ENCODE data around the gene FXYD2. TPM values are rescaled to one million over a fixed set of nuclear protein-coding genes. Genes with fewer than 3 reads are reported as not detected.

The FXYD2 gene
- total and polyA plus RNA-seq, 2 of the 13 experiments (the other 11 are each of a cell fraction or from before 2014, with no cell fraction given): 45.9 to 106 TPM

- TF ChIP-seq, protein P1, sequence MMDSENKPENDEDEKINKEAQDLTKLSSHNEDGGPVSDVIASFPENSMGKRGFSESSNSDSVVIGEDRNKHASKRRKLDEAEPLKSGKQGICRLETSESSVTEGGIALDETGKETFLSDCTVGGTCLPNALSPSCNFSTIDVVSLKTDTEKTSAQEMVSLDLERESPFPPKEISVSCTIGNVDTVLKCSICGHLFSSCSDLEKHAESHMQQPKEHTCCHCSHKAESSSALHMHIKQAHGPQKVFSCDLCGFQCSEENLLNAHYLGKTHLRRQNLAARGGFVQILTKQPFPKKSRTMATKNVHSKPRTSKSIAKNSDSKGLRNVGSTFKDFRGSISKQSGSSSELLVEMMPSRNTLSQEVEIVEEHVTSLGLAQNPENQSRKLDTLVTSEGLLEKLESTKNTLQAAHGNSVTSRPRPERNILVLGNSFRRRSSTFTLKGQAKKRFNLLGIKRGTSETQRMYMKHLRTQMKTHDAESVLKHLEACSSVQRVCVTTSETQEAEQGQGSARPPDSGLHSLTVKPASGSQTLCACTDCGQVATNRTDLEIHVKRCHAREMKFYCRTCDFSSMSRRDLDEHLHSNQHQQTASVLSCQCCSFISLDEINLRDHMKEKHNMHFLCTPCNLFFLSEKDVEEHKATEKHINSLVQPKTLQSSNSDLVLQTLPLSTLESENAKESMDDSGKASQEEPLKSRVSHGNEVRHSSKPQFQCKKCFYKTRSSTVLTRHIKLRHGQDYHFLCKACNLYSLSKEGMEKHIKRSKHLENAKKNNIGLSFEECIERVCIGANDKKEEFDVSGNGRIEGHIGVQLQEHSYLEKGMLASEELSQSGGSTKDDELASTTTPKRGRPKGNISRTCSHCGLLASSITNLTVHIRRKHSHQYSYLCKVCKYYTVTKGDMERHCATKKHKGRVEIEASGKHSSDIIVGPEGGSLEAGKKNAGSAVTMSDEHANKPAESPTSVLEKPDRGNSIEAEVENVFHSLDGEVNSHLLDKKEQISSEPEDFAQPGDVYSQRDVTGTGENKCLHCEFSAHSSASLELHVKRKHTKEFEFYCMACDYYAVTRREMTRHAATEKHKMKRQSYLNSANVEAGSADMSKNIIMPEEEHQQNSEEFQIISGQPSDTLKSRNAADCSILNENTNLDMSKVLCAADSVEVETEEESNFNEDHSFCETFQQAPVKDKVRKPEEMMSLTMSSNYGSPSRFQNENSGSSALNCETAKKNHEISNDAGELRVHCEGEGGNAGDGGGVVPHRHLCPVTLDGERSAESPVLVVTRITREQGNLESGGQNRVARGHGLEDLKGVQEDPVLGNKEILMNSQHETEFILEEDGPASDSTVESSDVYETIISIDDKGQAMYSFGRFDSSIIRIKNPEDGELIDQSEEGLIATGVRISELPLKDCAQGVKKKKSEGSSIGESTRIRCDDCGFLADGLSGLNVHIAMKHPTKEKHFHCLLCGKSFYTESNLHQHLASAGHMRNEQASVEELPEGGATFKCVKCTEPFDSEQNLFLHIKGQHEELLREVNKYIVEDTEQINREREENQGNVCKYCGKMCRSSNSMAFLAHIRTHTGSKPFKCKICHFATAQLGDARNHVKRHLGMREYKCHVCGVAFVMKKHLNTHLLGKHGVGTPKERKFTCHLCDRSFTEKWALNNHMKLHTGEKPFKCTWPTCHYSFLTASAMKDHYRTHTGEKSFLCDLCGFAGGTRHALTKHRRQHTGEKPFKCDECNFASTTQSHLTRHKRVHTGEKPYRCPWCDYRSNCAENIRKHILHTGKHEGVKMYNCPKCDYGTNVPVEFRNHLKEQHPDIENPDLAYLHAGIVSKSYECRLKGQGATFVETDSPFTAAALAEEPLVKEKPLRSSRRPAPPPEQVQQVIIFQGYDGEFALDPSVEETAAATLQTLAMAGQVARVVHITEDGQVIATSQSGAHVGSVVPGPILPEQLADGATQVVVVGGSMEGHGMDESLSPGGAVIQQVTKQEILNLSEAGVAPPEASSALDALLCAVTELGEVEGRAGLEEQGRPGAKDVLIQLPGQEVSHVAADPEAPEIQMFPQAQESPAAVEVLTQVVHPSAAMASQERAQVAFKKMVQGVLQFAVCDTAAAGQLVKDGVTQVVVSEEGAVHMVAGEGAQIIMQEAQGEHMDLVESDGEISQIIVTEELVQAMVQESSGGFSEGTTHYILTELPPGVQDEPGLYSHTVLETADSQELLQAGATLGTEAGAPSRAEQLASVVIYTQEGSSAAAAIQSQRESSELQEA (CRISPR knock-in tag; IDR thresholded peaks at IDR 0.05; ENCODE audit: not compliant biosample characterization): no peak
- no peak for TF ChIP-seq HES4 (CRISPR knock-in tag; IDR thresholded peaks at IDR 0.05; ENCODE audit: borderline replicate concordance)
- TF ChIP-seq ZNF468 (CRISPR knock-in tag; IDR thresholded peaks at IDR 0.05): no peak
- no peak for TF ChIP-seq ZSCAN25 (CRISPR knock-in tag; IDR thresholded peaks at IDR 0.05)
- TF ChIP-seq ZNF296 (CRISPR knock-in tag; conservative IDR thresholded peaks at IDR 0.05): no peak
- no peak for TF ChIP-seq ZNF878 (CRISPR knock-in tag; IDR thresholded peaks at IDR 0.05)
- TF ChIP-seq ZNF230 (CRISPR knock-in tag; IDR thresholded peaks at IDR 0.05): no peak
- TF ChIP-seq, protein P2, sequence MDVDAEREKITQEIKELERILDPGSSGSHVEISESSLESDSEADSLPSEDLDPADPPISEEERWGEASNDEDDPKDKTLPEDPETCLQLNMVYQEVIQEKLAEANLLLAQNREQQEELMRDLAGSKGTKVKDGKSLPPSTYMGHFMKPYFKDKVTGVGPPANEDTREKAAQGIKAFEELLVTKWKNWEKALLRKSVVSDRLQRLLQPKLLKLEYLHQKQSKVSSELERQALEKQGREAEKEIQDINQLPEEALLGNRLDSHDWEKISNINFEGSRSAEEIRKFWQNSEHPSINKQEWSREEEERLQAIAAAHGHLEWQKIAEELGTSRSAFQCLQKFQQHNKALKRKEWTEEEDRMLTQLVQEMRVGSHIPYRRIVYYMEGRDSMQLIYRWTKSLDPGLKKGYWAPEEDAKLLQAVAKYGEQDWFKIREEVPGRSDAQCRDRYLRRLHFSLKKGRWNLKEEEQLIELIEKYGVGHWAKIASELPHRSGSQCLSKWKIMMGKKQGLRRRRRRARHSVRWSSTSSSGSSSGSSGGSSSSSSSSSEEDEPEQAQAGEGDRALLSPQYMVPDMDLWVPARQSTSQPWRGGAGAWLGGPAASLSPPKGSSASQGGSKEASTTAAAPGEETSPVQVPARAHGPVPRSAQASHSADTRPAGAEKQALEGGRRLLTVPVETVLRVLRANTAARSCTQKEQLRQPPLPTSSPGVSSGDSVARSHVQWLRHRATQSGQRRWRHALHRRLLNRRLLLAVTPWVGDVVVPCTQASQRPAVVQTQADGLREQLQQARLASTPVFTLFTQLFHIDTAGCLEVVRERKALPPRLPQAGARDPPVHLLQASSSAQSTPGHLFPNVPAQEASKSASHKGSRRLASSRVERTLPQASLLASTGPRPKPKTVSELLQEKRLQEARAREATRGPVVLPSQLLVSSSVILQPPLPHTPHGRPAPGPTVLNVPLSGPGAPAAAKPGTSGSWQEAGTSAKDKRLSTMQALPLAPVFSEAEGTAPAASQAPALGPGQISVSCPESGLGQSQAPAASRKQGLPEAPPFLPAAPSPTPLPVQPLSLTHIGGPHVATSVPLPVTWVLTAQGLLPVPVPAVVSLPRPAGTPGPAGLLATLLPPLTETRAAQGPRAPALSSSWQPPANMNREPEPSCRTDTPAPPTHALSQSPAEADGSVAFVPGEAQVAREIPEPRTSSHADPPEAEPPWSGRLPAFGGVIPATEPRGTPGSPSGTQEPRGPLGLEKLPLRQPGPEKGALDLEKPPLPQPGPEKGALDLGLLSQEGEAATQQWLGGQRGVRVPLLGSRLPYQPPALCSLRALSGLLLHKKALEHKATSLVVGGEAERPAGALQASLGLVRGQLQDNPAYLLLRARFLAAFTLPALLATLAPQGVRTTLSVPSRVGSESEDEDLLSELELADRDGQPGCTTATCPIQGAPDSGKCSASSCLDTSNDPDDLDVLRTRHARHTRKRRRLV (CRISPR knock-in tag; IDR thresholded peaks at IDR 0.05): no peak
- peak; percentile 68 for TF ChIP-seq RBFOX2 (IDR thresholded peaks at IDR 0.05; ENCODE audit: low read depth, low read length)
- TF ChIP-seq ZKSCAN5 (CRISPR knock-in tag; IDR thresholded peaks at IDR 0.05): no peak
- TF ChIP-seq, protein P3, sequence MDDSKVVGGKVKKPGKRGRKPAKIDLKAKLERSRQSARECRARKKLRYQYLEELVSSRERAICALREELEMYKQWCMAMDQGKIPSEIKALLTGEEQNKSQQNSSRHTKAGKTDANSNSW (CRISPR knock-in tag; IDR thresholded peaks at IDR 0.05; ENCODE audit: borderline replicate concordance): no peak
- TF ChIP-seq, protein P4, sequence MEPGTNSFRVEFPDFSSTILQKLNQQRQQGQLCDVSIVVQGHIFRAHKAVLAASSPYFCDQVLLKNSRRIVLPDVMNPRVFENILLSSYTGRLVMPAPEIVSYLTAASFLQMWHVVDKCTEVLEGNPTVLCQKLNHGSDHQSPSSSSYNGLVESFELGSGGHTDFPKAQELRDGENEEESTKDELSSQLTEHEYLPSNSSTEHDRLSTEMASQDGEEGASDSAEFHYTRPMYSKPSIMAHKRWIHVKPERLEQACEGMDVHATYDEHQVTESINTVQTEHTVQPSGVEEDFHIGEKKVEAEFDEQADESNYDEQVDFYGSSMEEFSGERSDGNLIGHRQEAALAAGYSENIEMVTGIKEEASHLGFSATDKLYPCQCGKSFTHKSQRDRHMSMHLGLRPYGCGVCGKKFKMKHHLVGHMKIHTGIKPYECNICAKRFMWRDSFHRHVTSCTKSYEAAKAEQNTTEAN (CRISPR knock-in tag; conservative IDR thresholded peaks at IDR 0.05): no peak
- TF ChIP-seq RXRB (CRISPR knock-in tag; IDR thresholded peaks at IDR 0.05; ENCODE audit: borderline replicate concordance): no peak
These were observed at the start of gene FXYD2 (continued) for GRCh38 chr11:117824571-117825537.

Data from HepG2 (cell line).